Skeletal muscle tissue (tissue), 4 donors: ENCODE measurements around the gene ATG9A. TPM values are rescaled to one million over a fixed set of nuclear protein-coding genes. Genes with fewer than 3 reads are reported as not detected.
"Not testable (repeated sequence)": the region's sequence is repeated elsewhere in the genome, so short reads cannot be mapped to it uniquely, and the experiment has no call there.

Experiments
- H3K27ac ChIP-seq: one replicate; pipeline ENCODE4 v1.7.0; 2013; ENCODE audit warnings: mild to moderate bottlenecking, low read depth, low read length, inconsistent platforms
- H3K27me3 ChIP-seq, 3 donors: one replicate each; pipeline ENCODE4 v1.7.0; 2013; ENCODE audit warnings: low read length in 3 of 3; ENCODE audit not compliant: control insufficient read depth in 3 of 3, insufficient read depth in 3 of 3
- H3K36me3 ChIP-seq, 3 donors: one replicate each; pipeline ENCODE4 v1.7.0; 2013; ENCODE audit warnings: low read length in 3 of 3; ENCODE audit not compliant: control insufficient read depth in 3 of 3, insufficient read depth in 3 of 3
- H3K4me1 ChIP-seq, 3 donors: one replicate each; pipeline ENCODE4 v1.7.0; 2013; ENCODE audit warnings: low read length in 3 of 3, mild to moderate bottlenecking in 3 of 3; ENCODE audit not compliant: control insufficient read depth in 3 of 3, insufficient read depth in 3 of 3
- H3K4me3 ChIP-seq, 3 donors: one replicate each; pipeline ENCODE4 v1.7.0; 2013; ENCODE audit warnings: low read length in 3 of 3
- H3K9ac ChIP-seq, 3 donors: one replicate each; pipeline ENCODE4 v1.7.0; 2013; ENCODE audit warnings: low read length in 3 of 3, mild to moderate bottlenecking in 3 of 3, moderate library complexity in 2 of 3, low read depth in 1 of 3
- H3K9me3 ChIP-seq, 3 donors: one replicate each; pipeline ENCODE4 v1.7.0; 2013; ENCODE audit warnings: low read length in 3 of 3; ENCODE audit not compliant: control insufficient read depth in 3 of 3
- total RNA-seq: library from RNA; depleted of rRNA; stranded (reverse); fragments of >200 nt; gene quantifications from one replicate; pipeline ENCODE4 v1.2.3, GENCODE V29; 2014
- donor health status: Osteomylitis.

ATG9A gene
- total RNA-seq, 1 donor from 2014 or later: 16.7 TPM

GRCh38 chr2:219270055-219270372, 40.6 kb upstream of the ATG9A start:
- Histone ChIP-seq H3K4me3 (no peak overlapping the region), H3K4me1 (peaks cover 8 to 18% (median 13%) of the 10 kb centered on the region in 3 donors), H3K9ac (no peak overlapping the region), H3K36me3 (no peaks in the 10 kb centered on the region), H3K9me3 (no peaks in the 10 kb centered on the region), H3K27me3 (no peaks in the 10 kb centered on the region), H3K27ac (no peak overlapping the region)

GRCh38 chr2:219269362-219270054, 40.1 kb upstream of the ATG9A start:
- Histone ChIP-seq H3K27ac (no peak overlapping the region), H3K27me3 (no peaks in the 10 kb centered on the region), H3K9ac (no peak overlapping the region), H3K4me1 (peaks cover 5 to 15% (median 11%) of the 10 kb centered on the region in 3 donors), H3K4me3 (no peak overlapping the region), H3K9me3 (no peaks in the 10 kb centered on the region), H3K36me3 (no peaks in the 10 kb centered on the region)

GRCh38 chr2:219268294-219268693, 38.9 kb upstream of the ATG9A start:
- Histone ChIP-seq H3K9ac (no peak overlapping the region), H3K4me3 (no peak overlapping the region), H3K27ac (no peak overlapping the region)

GRCh38 chr2:219266886-219267285, 37.5 kb upstream of the ATG9A start:
- H3K4me3 ChIP-seq: no peak overlapping the region
- no peaks in the 10 kb centered on the region for H3K36me3 ChIP-seq
- no peak overlapping the region for H3K9ac ChIP-seq
- H3K4me1 ChIP-seq: peaks cover 0 to 5% (median 2%) of the 10 kb centered on the region in 3 donors
- H3K27me3 ChIP-seq: no peaks in the 10 kb centered on the region
- no peaks in the 10 kb centered on the region for H3K9me3 ChIP-seq
- H3K27ac ChIP-seq: no peak overlapping the region

More at GRCh38 chr2:219268294-219268693, 38.9 kb upstream of the ATG9A start:
- Histone ChIP-seq H3K36me3 (no peaks in the 10 kb centered on the region), H3K27me3 (no peaks in the 10 kb centered on the region), H3K4me1 (peaks cover 0 to 5% (median 2%) of the 10 kb centered on the region in 3 donors), H3K9me3 (no peaks in the 10 kb centered on the region)

GRCh38 chr2:219266232-219266631, 36.8 kb upstream of the ATG9A start:
- H3K36me3 ChIP-seq: no peaks in the 10 kb centered on the region
- peaks cover 0 to 4% (median 2%) of the 10 kb centered on the region in 3 donors for H3K27me3 ChIP-seq
- no peak overlapping the region for H3K27ac ChIP-seq
- H3K4me1 ChIP-seq: peaks cover 0 to 5% (median 2%) of the 10 kb centered on the region in 3 donors
- no peak overlapping the region for H3K9ac ChIP-seq
- no peak overlapping the region for H3K4me3 ChIP-seq
- no peaks in the 10 kb centered on the region for H3K9me3 ChIP-seq

- Histone ChIP-seq H3K27ac (no peak overlapping the region), H3K9me3 (no peaks in the 10 kb centered on the region), H3K4me3 (no peak overlapping the region), H3K27me3 (peaks cover 0 to 6% (median 6%) of the 10 kb centered on the region in 3 donors), H3K36me3 (no peaks in the 10 kb centered on the region), H3K9ac (no peak overlapping the region), H3K4me1 (no peaks in the 10 kb centered on the region)
Observed at GRCh38 chr2:219261024-219261855, 31.8 kb upstream of the ATG9A start.

- Histone ChIP-seq H3K4me1 (peaks cover 7 to 11% (median 9%) of the 10 kb centered on the region in 3 donors), H3K27me3 (peaks cover 4 to 10% (median 6%) of the 10 kb centered on the region in 3 donors)
- H3K27ac ChIP-seq, H3K36me3 ChIP-seq, H3K9ac ChIP-seq, H3K4me3 ChIP-seq, H3K9me3 ChIP-seq: not testable (repeated sequence)
Observed at GRCh38 chr2:219258942-219259341, 29.5 kb upstream of the ATG9A start.

- peaks cover 0 to 8% (median 4%) of the 10 kb centered on the region in 3 donors for H3K27me3 ChIP-seq
- H3K9me3 ChIP-seq: no peaks in the 10 kb centered on the region
- H3K4me3 ChIP-seq: peak overlapping the region; percentile 83 to 92 (median 91)
- peak overlapping the region; percentile 79 to 96 (median 79) for H3K9ac ChIP-seq
- H3K36me3 ChIP-seq: peaks cover 23 to 25% (median 23%) of the 10 kb centered on the region in 3 donors
- peak overlapping the region; percentile 96 for H3K27ac ChIP-seq
- H3K4me1 ChIP-seq: peaks cover 39 to 53% (median 41%) of the 10 kb centered on the region in 3 donors
Observed at GRCh38 chr2:219254590-219255201, 25.3 kb upstream of the ATG9A start.

GRCh38 chr2:219253753-219254589, 24.5 kb upstream of the ATG9A start, which contains the start of gene TUBA4A:
TSS of gene TUBA4A (minus strand) at chr2:219253918. CDS start at chr2:219253858, 60 bp downstream.
- peak within 1 kb of the TSS; percentile 83 to 92 (median 91) for H3K4me3 ChIP-seq
- no peaks in the 10 kb centered on the region for H3K9me3 ChIP-seq
- H3K27me3 ChIP-seq: peaks cover 0 to 8% (median 4%) of the 10 kb centered on the region in 3 donors
- peak within 1 kb of the TSS; percentile 96 for H3K27ac ChIP-seq
- peaks cover 29 to 31% (median 30%) of the 10 kb centered on the region in 3 donors for H3K36me3 ChIP-seq
- peak within 1 kb of the TSS; percentile 79 to 96 (median 92) for H3K9ac ChIP-seq
- H3K4me1 ChIP-seq: peaks cover 46 to 60% (median 48%) of the 10 kb centered on the region in 3 donors
